DND-41 (cell line): ENCODE results near the gene RPL35.

Source experiments
- ATAC-seq: fragments of 200-7000 bp; cut with Tn5 transposase; 3 replicates; pipeline ENCODE4 v1.9.1; 2021; ENCODE audit warnings: low read depth; ENCODE audit not compliant: insufficient read depth
- DNase-seq: peaks from one replicate; pipeline ENCODE4 v3.0.0-alpha.2; 2020
- H2AFZ ChIP-seq: 2 replicates; pipeline ENCODE4 v1.6.0; 2012; ENCODE audit warnings: low read depth, low read length
- H3K27ac ChIP-seq: 2 replicates; pipeline ENCODE4 v1.5.1; 2012; ENCODE audit warnings: low read length, inconsistent platforms
- H3K27me3 ChIP-seq: fragments of 200-600 bp; sonication (generic); 2 replicates; pipeline ENCODE4 v1.6.0; 2012; ENCODE audit warnings: low read length, mild to moderate bottlenecking, inconsistent platforms; ENCODE audit not compliant: insufficient read depth, poor library complexity
- H3K36me3 ChIP-seq: 2 replicates; pipeline ENCODE4 v1.5.1; 2012; ENCODE audit warnings: low read length, inconsistent platforms; ENCODE audit not compliant: insufficient read depth
- H3K4me1 ChIP-seq: 2 replicates; pipeline ENCODE4 v1.5.1; 2012; ENCODE audit warnings: mild to moderate bottlenecking, low read length; ENCODE audit not compliant: insufficient read depth
- H3K4me2 ChIP-seq: 2 replicates; pipeline ENCODE4 v1.6.0; 2012; ENCODE audit warnings: mild to moderate bottlenecking, moderate library complexity, low read length, inconsistent platforms; ENCODE audit not compliant: insufficient read depth
- H3K4me3 ChIP-seq, 2 experiments: fragments of 200-600 bp in 1 of 2; shearing (Covaris generic) in 1 of 2; 2 replicates each; pipeline ENCODE4 v1.5.1; 2012 to 2016; ENCODE audit warnings: inconsistent platforms in 2 of 2, low read length in 2 of 2, mild to moderate bottlenecking in 2 of 2, low read depth in 1 of 2, moderate library complexity in 1 of 2
- H3K79me2 ChIP-seq: 2 replicates; pipeline ENCODE4 v1.6.0; 2012; ENCODE audit warnings: low read length, inconsistent platforms; ENCODE audit not compliant: insufficient read depth
- H3K9ac ChIP-seq: 2 replicates; pipeline ENCODE4 v1.6.0; 2012; ENCODE audit warnings: low read depth, mild to moderate bottlenecking, inconsistent platforms, low read length, moderate library complexity
- H3K9me3 ChIP-seq: 2 replicates; pipeline ENCODE4 v1.5.1; 2012; ENCODE audit warnings: low read length, moderate library complexity, mild to moderate bottlenecking, inconsistent platforms; ENCODE audit not compliant: insufficient read depth, severe bottlenecking
- H4K20me1 ChIP-seq: 2 replicates; pipeline ENCODE4 v1.6.0; 2012; ENCODE audit warnings: low read length; ENCODE audit not compliant: insufficient read depth
- EZH2 ChIP-seq: IDR thresholded peaks from 3 replicates; pipeline ENCODE4 v1.6.1; 2012; ENCODE audit warnings: borderline replicate concordance, low read depth, mild to moderate bottlenecking, moderate library complexity, low read length, inconsistent platforms; ENCODE audit not compliant: severe bottlenecking
- TF ChIP-seq, protein P1 (sequence below): IDR thresholded peaks from 2 replicates; pipeline ENCODE4 v1.5.1; 2012; ENCODE audit warnings: borderline replicate concordance, low read length, moderate library complexity, mild to moderate bottlenecking; ENCODE audit not compliant: poor library complexity, severe bottlenecking; ENCODE audit errors: extremely low read depth

The RPL35 gene

GRCh38 chr9:124875501-124875900 lies 13.7 kb upstream of the RPL35 start:
- H3K9me3 ChIP-seq = no peaks in the 10 kb centered on the region
- DNase-seq = no peak
- H3K27me3 ChIP-seq = no peaks in the 10 kb centered on the region
- no peak overlapping the region for H3K9ac ChIP-seq
- ATAC-seq = no peak
- H3K27ac ChIP-seq = no peak overlapping the region
- H3K4me3 ChIP-seq = no peak overlapping the region
- peaks cover 20% of the 10 kb centered on the region for H3K4me1 ChIP-seq
- H3K36me3 ChIP-seq = peaks cover 89% of the 10 kb centered on the region
- no peak for TF ChIP-seq EZH2
- TF ChIP-seq, protein P1, sequence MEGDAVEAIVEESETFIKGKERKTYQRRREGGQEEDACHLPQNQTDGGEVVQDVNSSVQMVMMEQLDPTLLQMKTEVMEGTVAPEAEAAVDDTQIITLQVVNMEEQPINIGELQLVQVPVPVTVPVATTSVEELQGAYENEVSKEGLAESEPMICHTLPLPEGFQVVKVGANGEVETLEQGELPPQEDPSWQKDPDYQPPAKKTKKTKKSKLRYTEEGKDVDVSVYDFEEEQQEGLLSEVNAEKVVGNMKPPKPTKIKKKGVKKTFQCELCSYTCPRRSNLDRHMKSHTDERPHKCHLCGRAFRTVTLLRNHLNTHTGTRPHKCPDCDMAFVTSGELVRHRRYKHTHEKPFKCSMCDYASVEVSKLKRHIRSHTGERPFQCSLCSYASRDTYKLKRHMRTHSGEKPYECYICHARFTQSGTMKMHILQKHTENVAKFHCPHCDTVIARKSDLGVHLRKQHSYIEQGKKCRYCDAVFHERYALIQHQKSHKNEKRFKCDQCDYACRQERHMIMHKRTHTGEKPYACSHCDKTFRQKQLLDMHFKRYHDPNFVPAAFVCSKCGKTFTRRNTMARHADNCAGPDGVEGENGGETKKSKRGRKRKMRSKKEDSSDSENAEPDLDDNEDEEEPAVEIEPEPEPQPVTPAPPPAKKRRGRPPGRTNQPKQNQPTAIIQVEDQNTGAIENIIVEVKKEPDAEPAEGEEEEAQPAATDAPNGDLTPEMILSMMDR = no peak
- H2AFZ ChIP-seq = no peak overlapping the region
- peaks cover 73% of the 10 kb centered on the region for H4K20me1 ChIP-seq
- H3K79me2 ChIP-seq = peaks cover 55% of the 10 kb centered on the region
- no peak overlapping the region for H3K4me2 ChIP-seq

- Histone ChIP-seq H3K36me3 (peaks cover 87% of the 10 kb centered on the region), H2AFZ (no peak overlapping the region), H3K4me2 (peak overlapping the region; percentile 16; the same call in 1 of the 2 replicates), H3K27me3 (no peaks in the 10 kb centered on the region), H3K27ac (no peak overlapping the region), H4K20me1 (peaks cover 83% of the 10 kb centered on the region), H3K79me2 (peaks cover 72% of the 10 kb centered on the region), H3K4me3 (no peak overlapping the region), H3K4me1 (peaks cover 23% of the 10 kb centered on the region), H3K9me3 (no peaks in the 10 kb centered on the region), H3K9ac (no peak overlapping the region)
- TF ChIP-seq, protein P1 = no peak
- no peak for TF ChIP-seq EZH2
- ATAC-seq = no peak
- no peak for DNase-seq
Measured at GRCh38 chr9:124873664-124874063, 11.9 kb upstream of the RPL35 start.

- peaks cover 80% of the 10 kb centered on the region for H3K79me2 ChIP-seq
Measured at GRCh38 chr9:124871156-124871561, 9.4 kb upstream of the RPL35 start.

More at GRCh38 chr9:124871156-124871561, 9.4 kb upstream of the RPL35 start:
- Histone ChIP-seq H4K20me1 (peaks cover 62% of the 10 kb centered on the region), H3K27ac (peak overlapping the region; percentile 93; the same call in 1 of the 2 replicates), H3K4me2 (peak overlapping the region; percentile 72), H3K4me1 (peaks cover 37% of the 10 kb centered on the region), H3K27me3 (no peaks in the 10 kb centered on the region), H2AFZ (no peak overlapping the region), H3K9ac (peak overlapping the region; percentile 93), H3K9me3 (no peaks in the 10 kb centered on the region), H3K4me3 (peak overlapping the region in 1 of 2 experiments; percentile 92; a peak in 2 of 4 replicates), H3K36me3 (peaks cover 63% of the 10 kb centered on the region)
- no peak for TF ChIP-seq EZH2
- TF ChIP-seq, protein P1 = no peak
- no peak for ATAC-seq
- no peak for DNase-seq
